ENCODE results near the gene HYKK. TPM values are rescaled to one million over a fixed set of nuclear protein-coding genes. Genes with fewer than 3 reads are reported as not detected.
"Not testable (repeated sequence)": the region's sequence is repeated elsewhere in the genome, so short reads cannot be mapped to it uniquely, and the experiment has no call there.

HYKK gene
- total and polyA plus RNA-seq, 2 of the 8 experiments (the other 6 are each of a cell fraction or from before 2014, with no cell fraction given), result 2.0 to 3.7 TPM

- not testable (repeated sequence) for H3K23ac ChIP-seq (ENCODE audit: insufficient read length)
Measured at GRCh38 chr15:78560201-78560600, 52.8 kb downstream of the HYKK start.

More at GRCh38 chr15:78560201-78560600, 52.8 kb downstream of the HYKK start:
- DNase-seq (ENCODE audit: low read depth in 1 of 2, low spot score in 2 of 2); H4K20me1 ChIP-seq (replicated peaks in 1 of 2; ENCODE audit: control insufficient read depth in 1 of 2, insufficient read depth in 2 of 2, low read length in 2 of 2); H3K36me3 ChIP-seq (ENCODE audit: control insufficient read depth in 2 of 4, insufficient read depth in 4 of 4, low read length in 3 of 4); H2BK120ac ChIP-seq (replicated peaks; ENCODE audit: low read depth, low read length); H2BK20ac ChIP-seq (ENCODE audit: low read length); POLR2A ChIA-PET (ENCODE audit: partially characterized antibody); H2BK5ac ChIP-seq (ENCODE audit: low read depth, low read length); H3K9ac ChIP-seq (replicated peaks in 1 of 4; ENCODE audit: extremely low read depth in 1 of 4, low read depth in 3 of 4, low read length in 3 of 4); H3K9me3 ChIP-seq (ENCODE audit: insufficient read depth in 2 of 2, low read depth in 1 of 2, low read length in 1 of 2); H3K27ac ChIP-seq (ENCODE audit: low read depth, low read length); H3K4me1 ChIP-seq (replicated peaks in 1 of 4; ENCODE audit: control insufficient read depth in 3 of 4, insufficient read depth in 4 of 4, low read length in 3 of 4); H3K14ac ChIP-seq (ENCODE audit: insufficient read length); H2BK15ac ChIP-seq (ENCODE audit: low read length); H3K4me2 ChIP-seq (ENCODE audit: insufficient read depth in 1 of 2, low read depth in 2 of 2, low read length in 2 of 2); H3K18ac ChIP-seq (ENCODE audit: extremely low read depth, low read length); CTCF ChIA-PET (ENCODE audit: partially characterized antibody); H4K91ac ChIP-seq (replicated peaks; ENCODE audit: insufficient read length, low read length); H3K79me1 ChIP-seq (ENCODE audit: low read depth, low read length); H3K4me3 ChIP-seq (ENCODE audit: extremely low read depth in 1 of 4, insufficient read depth in 2 of 4, low read depth in 3 of 4, low read length in 4 of 4); H3K79me2 ChIP-seq (ENCODE audit: control insufficient read depth in 1 of 2, insufficient read depth in 2 of 2, low read length in 2 of 2); H2AK5ac ChIP-seq (ENCODE audit: low read depth, low read length); H3K27me3 ChIP-seq (replicated peaks in 1 of 4; ENCODE audit: control insufficient read depth in 3 of 4, extremely low read depth in 1 of 4, insufficient read depth in 3 of 4, low read length in 3 of 4); H4K8ac ChIP-seq (ENCODE audit: extremely low read depth, insufficient read depth, low read length); FAIRE-seq; H2AFZ ChIP-seq (ENCODE audit: low read length); H2BK12ac ChIP-seq (ENCODE audit: low read depth, low read length); H3K23me2 ChIP-seq (ENCODE audit: low read depth, low read length); H3K56ac ChIP-seq (replicated peaks; ENCODE audit: insufficient read length, low read depth, low read length); H4K5ac ChIP-seq (ENCODE audit: insufficient read length, low read depth, low read length); H3K4ac ChIP-seq (replicated peaks; ENCODE audit: insufficient read length, low read depth, low read length): not testable (repeated sequence)
- WGBS, 2 experiments (ENCODE audit: extremely low coverage in 1 of 2, insufficient coverage in 1 of 2, insufficient read length in 1 of 2, insufficient replicate concordance in 2 of 2, low coverage in 1 of 2, low lambda C conversion rate in 2 of 2, missing lambda C conversion rate in 1 of 2), result 95% methylated on average over 10 of the region's 10 CpGs; no CpG with 5 or more reads in 1 of the 2 experiments
